ENCODE measurements around the gene ASMTL.

ASMTL gene

GRCh38 chrX:1452516-1453394 is at the start of gene ASMTL:
Gene ASMTL, minus strand, starts transcription at chrX:1452909. Its CDS starts 69 bp downstream, at chrX:1452840.
- no peak for TF ChIP-seq CTCF (IDR thresholded peaks at IDR 0.05; ENCODE audit: low read depth, low read length)

GRCh38 chrX:1502241-1502640 is 49.5 kb upstream of the ASMTL start:
- TF ChIP-seq CTCF (IDR thresholded peaks at IDR 0.05; ENCODE audit: low read depth, low read length), result no peak
- H3K4me3 ChIP-seq (replicated peaks in 1 of 2; ENCODE audit: low read depth in 2 of 2, low read length in 2 of 2), result no peak overlapping the region
- DNase-seq (ENCODE audit: low read depth in 2 of 2), result no peak

More at GRCh38 chrX:1452516-1453394, at the start of gene ASMTL:
- peak; percentile 100 for DNase-seq (ENCODE audit: low read depth in 2 of 2)
- H3K4me3 ChIP-seq (replicated peaks in 1 of 2; ENCODE audit: low read depth in 2 of 2, low read length in 2 of 2), result peak within 1 kb of the TSS; percentile 93 to 98

GRCh38 chrX:1500701-1501624 is 48.3 kb upstream of the ASMTL start:
- H3K4me3 ChIP-seq (replicated peaks in 1 of 2; ENCODE audit: low read depth in 2 of 2, low read length in 2 of 2), result no peak overlapping the region
- no peak for DNase-seq (ENCODE audit: low read depth in 2 of 2)
- TF ChIP-seq CTCF (IDR thresholded peaks at IDR 0.05; ENCODE audit: low read depth, low read length), result no peak

- no peak for TF ChIP-seq CTCF (IDR thresholded peaks at IDR 0.05; ENCODE audit: low read depth, low read length)
- no peak for DNase-seq (ENCODE audit: low read depth in 2 of 2)
- no peak overlapping the region for H3K4me3 ChIP-seq (replicated peaks in 1 of 2; ENCODE audit: low read depth in 2 of 2, low read length in 2 of 2)
These were observed 43.4 kb upstream of the ASMTL start for GRCh38 chrX:1496076-1496475.

- DNase-seq (ENCODE audit: low read depth in 2 of 2), result no peak
- no peak for TF ChIP-seq CTCF (IDR thresholded peaks at IDR 0.05; ENCODE audit: low read depth, low read length)
- no peak overlapping the region for H3K4me3 ChIP-seq (replicated peaks in 1 of 2; ENCODE audit: low read depth in 2 of 2, low read length in 2 of 2)
These were observed 41.3 kb upstream of the ASMTL start for GRCh38 chrX:1493877-1494510.

- no peak overlapping the region for H3K4me3 ChIP-seq (replicated peaks in 1 of 2; ENCODE audit: low read depth in 2 of 2, low read length in 2 of 2)
- no peak for DNase-seq (ENCODE audit: low read depth in 2 of 2)
- no peak for TF ChIP-seq CTCF (IDR thresholded peaks at IDR 0.05; ENCODE audit: low read depth, low read length)
These were observed 40.7 kb upstream of the ASMTL start for GRCh38 chrX:1493412-1493811.

All from cardiac fibroblast (primary cell).